Muscle of arm (tissue), 12 donors: ENCODE data around the gene MAFF. TPM values are rescaled to one million over a fixed set of nuclear protein-coding genes. Genes with fewer than 3 reads are reported as not detected.

Source experiments
- polyA plus RNA-seq, 12 donors: library from polyadenylated mRNA; unstranded; fragments of 120-200 nt; gene quantifications; one replicate each; pipeline ENCODE4 v1.2.1, GENCODE V29; 2013; ENCODE audit not compliant: insufficient read length in 12 of 12

The MAFF gene
- polyA plus RNA-seq, 12 donors, result 2.2 to 9.0 (median 3.2) TPM; not detected in 2

Other genes with a start within 250 kb of the MAFF start
- 10 to 100 TPM in 1 of 12 donors, 1 to 10 TPM in 9, not detected in 2; 6.0 to 10.7 (median 9.1) TPM for gene C22orf23, start 248.4 kb upstream of the MAFF start, polyA plus RNA-seq
- 10 to 100 TPM in 11 of 12 donors, not detected in 1; 29.5 to 53.0 (median 41.3) TPM for gene POLR2F, start 248.3 kb upstream of the MAFF start, polyA plus RNA-seq
- 10 to 100 TPM in 2 of 12 donors, 1 to 10 TPM in 9, not detected in 1; 3.4 to 24.9 (median 6.7) TPM for gene SOX10, start 217.4 kb upstream of the MAFF start, polyA plus RNA-seq
- 10 to 100 TPM in 3 of 12 donors, 1 to 10 TPM in 8, not detected in 1; 6.1 to 21.5 (median 9.2) TPM for gene PICK1, start 144.6 kb upstream of the MAFF start, polyA plus RNA-seq
- 1 to 10 TPM in 10 of 12 donors, not detected in 2; 1.0 to 2.6 (median 1.8) TPM for gene SLC16A8, start 117.8 kb upstream of the MAFF start, polyA plus RNA-seq
- gene BAIAP2L2, start 91.3 kb upstream of the MAFF start, polyA plus RNA-seq, result 10 to 100 TPM in 1 of 12 donors, 1 to 10 TPM in 5, under 1 TPM in 5, not detected in 1; 0.52 to 17.0 (median 1.1) TPM
- gene PLA2G6, start 20.2 kb upstream of the MAFF start, polyA plus RNA-seq, result 10 to 100 TPM in 7 of 12 donors, 1 to 10 TPM in 4, not detected in 1; 7.1 to 33.6 (median 10.6) TPM
- gene TMEM184B, start 71.0 kb downstream of the MAFF start, polyA plus RNA-seq, result 10 to 100 TPM in 11 of 12 donors, not detected in 1; 54.5 to 87.4 (median 70.6) TPM
- 100 to 1,000 TPM in 9 of 12 donors, 10 to 100 TPM in 3; 94.4 to 928 (median 116) TPM for gene CSNK1E, start 115.4 kb downstream of the MAFF start, polyA plus RNA-seq